Measurements from ENCODE around the gene P4HA2.

P4HA2 gene

DNA sequence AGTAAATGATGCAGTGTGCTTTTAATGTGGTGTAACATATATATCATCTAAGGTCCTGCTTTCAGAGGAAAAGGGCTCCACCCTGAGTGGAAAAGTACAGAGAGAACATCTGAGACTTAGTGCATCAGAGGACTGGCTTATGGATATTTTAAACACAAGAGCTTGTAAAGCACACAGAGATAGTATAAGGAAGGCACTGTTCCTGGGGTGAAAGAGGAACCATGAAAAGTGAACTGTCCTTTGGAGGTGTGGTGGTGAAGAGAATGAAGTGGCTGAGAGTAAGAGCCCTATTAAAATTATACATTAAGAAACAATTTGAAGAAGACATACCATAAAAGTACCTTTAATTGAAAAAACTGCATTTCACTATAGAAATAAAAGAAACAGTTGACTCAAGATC is 85.2 kb downstream of the P4HA2 start:
- DNase-seq (ENCODE audit: low spot score), result no peak

All from ecto neural progenitor cell (in vitro differentiated cells).